Gastrocnemius medialis (tissue), 4 donors: ENCODE measurements around the gene DNAJA4.

Source experiments
- POLR2A ChIP-seq, 2 donors: fragments of 450-650 bp; IDR thresholded peaks; one replicate each; pipeline ENCODE4 v1.6.1; 2017; ENCODE audit warnings: antibody characterized with exemption in 2 of 2, mild to moderate bottlenecking in 2 of 2, moderate library complexity in 2 of 2
- TF ChIP-seq, protein P1 (sequence below), 5 experiments: fragments of 450-650 bp in 3 of 5; fragments of 200-600 bp in 2 of 5; sonication (generic) in 2 of 5; IDR thresholded peaks in 4 of 5; conservative IDR thresholded peaks in 1 of 5; 1 replicate in 4 of 5; 2 replicates in 1 of 5; pipeline ENCODE4 v1.5.1; 2016 to 2019; ENCODE audit warnings: antibody characterized with exemption in 5 of 5, mild to moderate bottlenecking in 3 of 5, moderate library complexity in 3 of 5

DNA sequence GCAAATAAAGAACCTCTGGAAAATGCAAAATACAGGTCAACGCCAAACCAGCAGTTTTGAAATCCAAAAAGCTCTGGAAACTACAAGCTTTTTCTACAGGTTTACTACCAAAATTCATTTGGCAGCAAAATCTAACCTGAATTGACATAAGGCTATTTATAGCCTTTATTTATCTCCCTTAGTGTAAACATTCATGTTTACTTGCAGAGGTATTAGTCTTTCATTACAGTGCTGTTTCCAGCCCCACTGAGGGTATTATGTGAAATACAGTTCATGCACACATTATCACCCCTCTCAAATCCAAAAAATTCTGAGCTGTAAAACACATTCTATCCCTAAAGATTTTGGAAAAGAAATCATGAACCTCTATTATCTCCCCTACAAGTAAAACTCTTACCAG is 27.9 kb downstream of the DNAJA4 start:
- TF ChIP-seq, protein P1, sequence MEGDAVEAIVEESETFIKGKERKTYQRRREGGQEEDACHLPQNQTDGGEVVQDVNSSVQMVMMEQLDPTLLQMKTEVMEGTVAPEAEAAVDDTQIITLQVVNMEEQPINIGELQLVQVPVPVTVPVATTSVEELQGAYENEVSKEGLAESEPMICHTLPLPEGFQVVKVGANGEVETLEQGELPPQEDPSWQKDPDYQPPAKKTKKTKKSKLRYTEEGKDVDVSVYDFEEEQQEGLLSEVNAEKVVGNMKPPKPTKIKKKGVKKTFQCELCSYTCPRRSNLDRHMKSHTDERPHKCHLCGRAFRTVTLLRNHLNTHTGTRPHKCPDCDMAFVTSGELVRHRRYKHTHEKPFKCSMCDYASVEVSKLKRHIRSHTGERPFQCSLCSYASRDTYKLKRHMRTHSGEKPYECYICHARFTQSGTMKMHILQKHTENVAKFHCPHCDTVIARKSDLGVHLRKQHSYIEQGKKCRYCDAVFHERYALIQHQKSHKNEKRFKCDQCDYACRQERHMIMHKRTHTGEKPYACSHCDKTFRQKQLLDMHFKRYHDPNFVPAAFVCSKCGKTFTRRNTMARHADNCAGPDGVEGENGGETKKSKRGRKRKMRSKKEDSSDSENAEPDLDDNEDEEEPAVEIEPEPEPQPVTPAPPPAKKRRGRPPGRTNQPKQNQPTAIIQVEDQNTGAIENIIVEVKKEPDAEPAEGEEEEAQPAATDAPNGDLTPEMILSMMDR (IDR thresholded peaks at IDR 0.05 in 4 of 5, conservative IDR thresholded peaks at IDR 0.05 in 1 of 5), result no peak
- no peak for TF ChIP-seq POLR2A (IDR thresholded peaks at IDR 0.05)
